HepG2 (cell line): ENCODE results near the gene RAD54L2. TPM values are rescaled to one million over a fixed set of nuclear protein-coding genes. Genes with fewer than 3 reads are reported as not detected.

Source experiments
- AHR ChIP-seq: IDR thresholded peaks from 2 replicates; pipeline ENCODE4 v1.6.1; 2018; ENCODE audit warnings: missing genetic modification reagents, missing compliant biosample characterization
- ESRRA ChIP-seq: sonication (generic); formaldehyde crosslinking; IDR thresholded peaks from 2 replicates; pipeline ENCODE4 v1.5.1; 2020; ENCODE audit warnings: mild to moderate bottlenecking, low read depth, missing genetic modification reagents
- GTF3A ChIP-seq: sonication (generic); formaldehyde crosslinking; conservative IDR thresholded peaks from 2 replicates; pipeline ENCODE4 v1.4.0; 2020; ENCODE audit warnings: mild to moderate bottlenecking, missing genetic modification reagents
- HMG20A ChIP-seq: IDR thresholded peaks from 2 replicates; pipeline ENCODE4 v1.6.1; 2016; ENCODE audit warnings: borderline replicate concordance
- MYNN ChIP-seq: sonication (generic); formaldehyde crosslinking; IDR thresholded peaks from 2 replicates; pipeline ENCODE4 v1.4.0; 2020; ENCODE audit warnings: mild to moderate bottlenecking, low read depth, missing genetic modification reagents
- NBN ChIP-seq: fragments of 450-650 bp; conservative IDR thresholded peaks from 2 replicates; pipeline ENCODE4 v1.6.1; 2017
- POLR2AphosphoS5 ChIP-seq: IDR thresholded peaks from 2 replicates; pipeline ENCODE4 v1.6.1; 2012; ENCODE audit warnings: low read depth, low read length
- REPIN1 ChIP-seq: sonication (generic); formaldehyde crosslinking; IDR thresholded peaks from 2 replicates; pipeline ENCODE4 v1.8.0; 2022; ENCODE audit warnings: missing genetic modification reagents, low read depth, mild to moderate bottlenecking, borderline replicate concordance
- SMARCC2 ChIP-seq: fragments of 450-650 bp; IDR thresholded peaks from 2 replicates; pipeline ENCODE4 v1.6.1; 2017; ENCODE audit warnings: antibody characterized with exemption, mild to moderate bottlenecking
- ZBTB14 ChIP-seq: sonication (generic); formaldehyde crosslinking; IDR thresholded peaks from 2 replicates; pipeline ENCODE4 v1.4.0; 2020; ENCODE audit warnings: missing genetic modification reagents
- ZBTB39 ChIP-seq: sonication (generic); formaldehyde crosslinking; IDR thresholded peaks from 2 replicates; pipeline ENCODE4 v1.5.0; 2020; ENCODE audit warnings: missing genetic modification reagents
- ZNF136 ChIP-seq: sonication (generic); formaldehyde crosslinking; IDR thresholded peaks from 2 replicates; pipeline ENCODE4 v1.8.1; 2022; ENCODE audit warnings: low read depth, mild to moderate bottlenecking, moderate library complexity, missing genetic modification reagents
- ZNF567 ChIP-seq: sonication (generic); formaldehyde crosslinking; IDR thresholded peaks from 2 replicates; pipeline ENCODE4 v1.8.1; 2023; ENCODE audit warnings: mild to moderate bottlenecking, missing genetic modification reagents, borderline replicate concordance
- ZNF710 ChIP-seq: sonication (generic); formaldehyde crosslinking; IDR thresholded peaks from 2 replicates; pipeline ENCODE4 v1.5.0; 2020; ENCODE audit warnings: mild to moderate bottlenecking, missing genetic modification reagents, borderline replicate concordance
- ZNF772 ChIP-seq: sonication (generic); formaldehyde crosslinking; IDR thresholded peaks from 2 replicates; pipeline ENCODE4 v1.5.0; 2020; ENCODE audit warnings: mild to moderate bottlenecking, missing genetic modification reagents
- ZXDC ChIP-seq: sonication (generic); formaldehyde crosslinking; IDR thresholded peaks from 2 replicates; pipeline ENCODE4 v1.5.0; 2020; ENCODE audit warnings: mild to moderate bottlenecking, missing genetic modification reagents
- polyA plus RNA-seq, 8 experiments: library from polyadenylated mRNA; depleted of rRNA in 3 of 8; stranded (reverse) in 7 of 8; unstranded in 1 of 8; fragments of >200 nt; fragmentation: Illumina TruSeq in 4 of 8; extraction: Trizol in 4 of 8; gene quantifications; 2 replicates each; pipeline versions ENCODE4 v1.2.1 to v1.2.3, GENCODE V29; 2011 to 2016; ENCODE audit warnings: low read depth in 4 of 8, missing spikeins in 1 of 8, mixed read lengths in 1 of 8; ENCODE audit not compliant: insufficient read depth in 1 of 8
- total RNA-seq, 5 experiments: library from RNA; depleted of rRNA; stranded (reverse); fragments of >200 nt; fragmentation: Illumina TruSeq; extraction: Trizol; gene quantifications; 2 replicates each; pipeline ENCODE4 v1.2.3, GENCODE V29; 2016; ENCODE audit warnings: low read depth in 1 of 5

RAD54L2 gene
- total and polyA plus RNA-seq, 2 of the 13 experiments (the other 11 are each of a cell fraction or from before 2014, with no cell fraction given) = 5.5 to 14.8 TPM

GRCh38 chr3:51538459-51539290 is at the start of gene RAD54L2 (continued):
- TF ChIP-seq ZBTB39 (CRISPR knock-in tag) (peak; percentile 74; the same call in 1 of the 2 replicates), SMARCC2 (no peak), AHR (CRISPR knock-in tag) (peak; percentile 95), ZNF136 (0 out of 2 replicates have a peak, but pooled peaks have one; percentile 41), ZNF567 (CRISPR knock-in tag) (no peak), ZNF772 (CRISPR knock-in tag) (peak; percentile 94), GTF3A (CRISPR knock-in tag) (no peak), ZNF710 (CRISPR knock-in tag) (0 out of 2 replicates have a peak, but pooled peaks have one; percentile 25), HMG20A (CRISPR knock-in tag) (no peak), REPIN1 (CRISPR knock-in tag) (peak; percentile 98), ZXDC (peak; percentile 91), NBN (no peak), ESRRA (CRISPR knock-in tag) (peak; percentile 85), ZBTB14 (CRISPR knock-in tag) (peak; percentile 71), POLR2AphosphoS5 (0 out of 2 replicates have a peak, but pooled peaks have one; percentile 28), MYNN (no peak)
